ENCODE measurements around the gene ZRSR2. TPM values are rescaled to one million over a fixed set of nuclear protein-coding genes. Genes with fewer than 3 reads are reported as not detected.

The ZRSR2 gene
- total and polyA plus RNA-seq, 10 of the 15 experiments (the other 5 are each of a cell fraction or from before 2014, with no cell fraction given), result 8.8 to 34.1 (median 15.6) TPM

DNA sequence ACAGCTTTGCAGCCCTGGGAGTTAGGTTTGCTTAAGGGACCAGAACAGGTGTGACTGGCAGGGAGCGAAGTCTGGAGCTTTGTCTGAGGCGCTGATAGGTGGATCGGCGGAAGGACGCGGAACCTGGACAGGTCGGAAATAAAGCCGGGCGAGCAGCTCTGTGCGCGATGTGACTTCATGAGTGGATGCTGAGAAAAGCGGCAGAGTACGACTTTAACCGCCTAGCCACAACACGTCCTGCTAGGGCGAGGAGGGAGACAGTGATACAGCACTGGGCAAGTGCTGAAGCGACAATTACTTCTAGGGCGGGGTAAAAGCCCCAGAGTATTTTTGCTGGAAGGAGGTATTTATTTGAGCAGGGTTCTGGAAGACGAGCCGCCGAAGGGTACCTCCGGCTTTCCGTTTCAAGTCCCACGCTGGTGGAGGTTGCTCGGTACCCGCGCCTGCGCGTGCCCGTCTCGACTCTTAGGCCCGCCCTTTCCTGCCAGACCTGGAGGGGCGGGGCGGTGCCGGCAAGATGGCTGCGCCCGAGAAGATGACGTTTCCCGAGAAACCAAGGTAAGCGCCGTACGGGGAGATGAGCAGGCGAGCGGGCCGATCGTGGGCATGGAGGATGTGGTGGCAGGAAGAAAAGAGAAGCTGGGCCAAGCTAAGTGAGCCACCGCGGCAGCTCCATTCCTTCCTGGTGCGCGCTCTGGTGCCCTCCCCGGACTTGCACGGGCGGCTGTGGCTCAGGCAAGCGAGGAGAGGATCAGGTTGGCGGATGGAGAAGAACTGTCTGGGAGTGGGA is at the start of gene ZRSR2 (continued):
- TF ChIP-seq CBX5 (IDR thresholded peaks at IDR 0.05; ENCODE audit: low read depth) (0 out of 2 replicates have a peak, but pooled peaks have one; percentile 22), NBN (IDR thresholded peaks at IDR 0.05) (peak; percentile 73), ATF7 (IDR thresholded peaks at IDR 0.05; ENCODE audit: low read depth) (peak; percentile 85), IRF4 (IDR thresholded peaks at IDR 0.05; ENCODE audit: low read depth, low read length) (no peak), RAD21 (IDR thresholded peaks at IDR 0.05; ENCODE audit: insufficient read depth, low read depth, low read length) (no peak), BCL11A (IDR thresholded peaks at IDR 0.05; ENCODE audit: low read depth, low read length) (0 out of 2 replicates have a peak, but pooled peaks have one; percentile 3), JUNB (IDR thresholded peaks at IDR 0.05) (0 out of 2 replicates have a peak, but pooled peaks have one; percentile 10), ASH2L (IDR thresholded peaks at IDR 0.05; ENCODE audit: borderline replicate concordance, low read depth) (no peak), TCF3 (IDR thresholded peaks at IDR 0.05; ENCODE audit: borderline replicate concordance, insufficient read depth, low read depth, low read length) (no peak), ZZZ3 (IDR thresholded peaks at IDR 0.05; ENCODE audit: control insufficient read depth, insufficient read length, low read depth) (no peak), NR2F1 (conservative IDR thresholded peaks at IDR 0.05) (0 out of 2 replicates have a peak, but pooled peaks have one; percentile 9), RAD51 (IDR thresholded peaks at IDR 0.05) (no peak), BMI1 (IDR thresholded peaks at IDR 0.05; ENCODE audit: borderline replicate concordance) (peak; percentile 38; the same call in 1 of the 2 replicates), PML (IDR thresholded peaks at IDR 0.05; ENCODE audit: low read length) (peak; percentile 82), DPF2 (IDR thresholded peaks at IDR 0.05) (0 out of 2 replicates have a peak, but pooled peaks have one; percentile 15), RUNX3 (IDR thresholded peaks at IDR 0.05; ENCODE audit: low read length) (0 out of 2 replicates have a peak, but pooled peaks have one; percentile 2), NRF1 (conservative IDR thresholded peaks at IDR 0.05; ENCODE audit: low read depth, low read length) (peak; percentile 87), CREM (IDR thresholded peaks at IDR 0.05; ENCODE audit: low read depth) (peak; percentile 58)
- TF ChIP-seq, protein P1, sequence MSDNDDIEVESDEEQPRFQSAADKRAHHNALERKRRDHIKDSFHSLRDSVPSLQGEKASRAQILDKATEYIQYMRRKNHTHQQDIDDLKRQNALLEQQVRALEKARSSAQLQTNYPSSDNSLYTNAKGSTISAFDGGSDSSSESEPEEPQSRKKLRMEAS (IDR thresholded peaks at IDR 0.05; ENCODE audit: low read depth, low read length), result 0 out of 2 replicates have a peak, but pooled peaks have one; percentile 15
- TF ChIP-seq, protein P2, sequence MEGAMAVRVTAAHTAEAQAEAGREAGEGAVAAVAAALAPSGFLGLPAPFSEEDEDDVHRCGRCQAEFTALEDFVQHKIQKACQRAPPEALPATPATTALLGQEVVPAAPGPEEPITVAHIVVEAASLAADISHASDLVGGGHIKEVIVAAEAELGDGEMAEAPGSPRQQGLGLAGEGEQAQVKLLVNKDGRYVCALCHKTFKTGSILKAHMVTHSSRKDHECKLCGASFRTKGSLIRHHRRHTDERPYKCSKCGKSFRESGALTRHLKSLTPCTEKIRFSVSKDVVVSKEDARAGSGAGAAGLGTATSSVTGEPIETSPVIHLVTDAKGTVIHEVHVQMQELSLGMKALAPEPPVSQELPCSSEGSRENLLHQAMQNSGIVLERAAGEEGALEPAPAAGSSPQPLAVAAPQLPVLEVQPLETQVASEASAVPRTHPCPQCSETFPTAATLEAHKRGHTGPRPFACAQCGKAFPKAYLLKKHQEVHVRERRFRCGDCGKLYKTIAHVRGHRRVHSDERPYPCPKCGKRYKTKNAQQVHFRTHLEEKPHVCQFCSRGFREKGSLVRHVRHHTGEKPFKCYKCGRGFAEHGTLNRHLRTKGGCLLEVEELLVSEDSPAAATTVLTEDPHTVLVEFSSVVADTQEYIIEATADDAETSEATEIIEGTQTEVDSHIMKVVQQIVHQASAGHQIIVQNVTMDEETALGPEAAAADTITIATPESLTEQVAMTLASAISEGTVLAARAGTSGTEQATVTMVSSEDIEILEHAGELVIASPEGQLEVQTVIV (IDR thresholded peaks at IDR 0.05; ENCODE audit: borderline replicate concordance, partially characterized antibody), result no peak
- TF ChIP-seq, protein P3, sequence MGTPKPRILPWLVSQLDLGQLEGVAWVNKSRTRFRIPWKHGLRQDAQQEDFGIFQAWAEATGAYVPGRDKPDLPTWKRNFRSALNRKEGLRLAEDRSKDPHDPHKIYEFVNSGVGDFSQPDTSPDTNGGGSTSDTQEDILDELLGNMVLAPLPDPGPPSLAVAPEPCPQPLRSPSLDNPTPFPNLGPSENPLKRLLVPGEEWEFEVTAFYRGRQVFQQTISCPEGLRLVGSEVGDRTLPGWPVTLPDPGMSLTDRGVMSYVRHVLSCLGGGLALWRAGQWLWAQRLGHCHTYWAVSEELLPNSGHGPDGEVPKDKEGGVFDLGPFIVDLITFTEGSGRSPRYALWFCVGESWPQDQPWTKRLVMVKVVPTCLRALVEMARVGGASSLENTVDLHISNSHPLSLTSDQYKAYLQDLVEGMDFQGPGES (IDR thresholded peaks at IDR 0.05), result no peak; the same call in 1 of the 2 replicates
- TF ChIP-seq, protein P4, sequence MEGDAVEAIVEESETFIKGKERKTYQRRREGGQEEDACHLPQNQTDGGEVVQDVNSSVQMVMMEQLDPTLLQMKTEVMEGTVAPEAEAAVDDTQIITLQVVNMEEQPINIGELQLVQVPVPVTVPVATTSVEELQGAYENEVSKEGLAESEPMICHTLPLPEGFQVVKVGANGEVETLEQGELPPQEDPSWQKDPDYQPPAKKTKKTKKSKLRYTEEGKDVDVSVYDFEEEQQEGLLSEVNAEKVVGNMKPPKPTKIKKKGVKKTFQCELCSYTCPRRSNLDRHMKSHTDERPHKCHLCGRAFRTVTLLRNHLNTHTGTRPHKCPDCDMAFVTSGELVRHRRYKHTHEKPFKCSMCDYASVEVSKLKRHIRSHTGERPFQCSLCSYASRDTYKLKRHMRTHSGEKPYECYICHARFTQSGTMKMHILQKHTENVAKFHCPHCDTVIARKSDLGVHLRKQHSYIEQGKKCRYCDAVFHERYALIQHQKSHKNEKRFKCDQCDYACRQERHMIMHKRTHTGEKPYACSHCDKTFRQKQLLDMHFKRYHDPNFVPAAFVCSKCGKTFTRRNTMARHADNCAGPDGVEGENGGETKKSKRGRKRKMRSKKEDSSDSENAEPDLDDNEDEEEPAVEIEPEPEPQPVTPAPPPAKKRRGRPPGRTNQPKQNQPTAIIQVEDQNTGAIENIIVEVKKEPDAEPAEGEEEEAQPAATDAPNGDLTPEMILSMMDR (IDR thresholded peaks at IDR 0.05 in 2 of 3, conservative IDR thresholded peaks at IDR 0.05 in 1 of 3; ENCODE audit: control insufficient read depth in 2 of 3, extremely low read depth in 1 of 3, insufficient read depth in 1 of 3, low read depth in 3 of 3, low read length in 3 of 3), result no peak
- TF ChIP-seq, protein P5, sequence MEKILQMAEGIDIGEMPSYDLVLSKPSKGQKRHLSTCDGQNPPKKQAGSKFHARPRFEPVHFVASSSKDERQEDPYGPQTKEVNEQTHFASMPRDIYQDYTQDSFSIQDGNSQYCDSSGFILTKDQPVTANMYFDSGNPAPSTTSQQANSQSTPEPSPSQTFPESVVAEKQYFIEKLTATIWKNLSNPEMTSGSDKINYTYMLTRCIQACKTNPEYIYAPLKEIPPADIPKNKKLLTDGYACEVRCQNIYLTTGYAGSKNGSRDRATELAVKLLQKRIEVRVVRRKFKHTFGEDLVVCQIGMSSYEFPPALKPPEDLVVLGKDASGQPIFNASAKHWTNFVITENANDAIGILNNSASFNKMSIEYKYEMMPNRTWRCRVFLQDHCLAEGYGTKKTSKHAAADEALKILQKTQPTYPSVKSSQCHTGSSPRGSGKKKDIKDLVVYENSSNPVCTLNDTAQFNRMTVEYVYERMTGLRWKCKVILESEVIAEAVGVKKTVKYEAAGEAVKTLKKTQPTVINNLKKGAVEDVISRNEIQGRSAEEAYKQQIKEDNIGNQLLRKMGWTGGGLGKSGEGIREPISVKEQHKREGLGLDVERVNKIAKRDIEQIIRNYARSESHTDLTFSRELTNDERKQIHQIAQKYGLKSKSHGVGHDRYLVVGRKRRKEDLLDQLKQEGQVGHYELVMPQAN (conservative IDR thresholded peaks at IDR 0.05), result peak; percentile 88
